ENCODE data around the gene MRPS31.

The MRPS31 gene

DNA sequence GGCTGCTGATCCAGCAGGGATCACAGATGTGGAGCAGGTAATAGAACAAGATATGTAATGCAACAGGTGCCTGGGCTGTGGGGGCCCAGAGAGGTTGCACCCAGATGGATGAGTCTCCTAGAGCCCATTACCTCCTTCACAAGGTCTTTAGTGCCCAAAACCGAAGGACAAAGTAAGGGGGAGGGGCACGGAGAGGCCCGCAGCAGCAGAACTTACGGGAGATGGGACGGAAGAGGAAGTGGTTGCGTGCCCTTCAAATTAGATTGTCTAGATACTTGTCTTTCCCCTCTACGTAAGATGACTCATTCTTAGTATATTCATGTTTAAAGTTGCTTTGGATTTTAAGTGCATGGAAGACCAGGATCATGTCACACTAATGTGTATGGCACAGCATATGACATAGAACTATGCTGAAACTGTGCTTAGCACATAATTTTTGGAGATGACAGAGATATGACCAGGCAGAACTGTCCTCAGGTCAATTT, 5.7 kb upstream of the MRPS31 start:
- no peaks in the 10 kb centered on the region for H3K9me3 ChIP-seq (replicated peaks; ENCODE audit: low read length)
- H3K27me3 ChIP-seq (ENCODE audit: control insufficient read depth, insufficient read depth, low read length), result no peaks in the 10 kb centered on the region
- no peak overlapping the region for H3K4me3 ChIP-seq (ENCODE audit: low read length)
- peak overlapping the region; percentile 69 for H3K4me2 ChIP-seq (ENCODE audit: low read length)
- peaks cover 10% of the 10 kb centered on the region for H3K4me1 ChIP-seq (ENCODE audit: control insufficient read depth, insufficient read depth, low read length)
- H3K9ac ChIP-seq (ENCODE audit: low read depth, low read length), result no peak overlapping the region
- H3K36me3 ChIP-seq (ENCODE audit: insufficient read depth, low read length), result no peaks in the 10 kb centered on the region

GRCh38 chr13:40776232-40776631, 5.2 kb upstream of the MRPS31 start:
- H3K9ac ChIP-seq (ENCODE audit: low read depth, low read length), result no peak overlapping the region
- no peaks in the 10 kb centered on the region for H3K36me3 ChIP-seq (ENCODE audit: insufficient read depth, low read length)
- no peak overlapping the region for H3K4me3 ChIP-seq (ENCODE audit: low read length)
- H3K4me2 ChIP-seq (ENCODE audit: low read length), result no peak overlapping the region
- H3K9me3 ChIP-seq (replicated peaks; ENCODE audit: low read length), result no peaks in the 10 kb centered on the region
- peaks cover 11% of the 10 kb centered on the region for H3K4me1 ChIP-seq (ENCODE audit: control insufficient read depth, insufficient read depth, low read length)
- no peaks in the 10 kb centered on the region for H3K27me3 ChIP-seq (ENCODE audit: control insufficient read depth, insufficient read depth, low read length)

DNA sequence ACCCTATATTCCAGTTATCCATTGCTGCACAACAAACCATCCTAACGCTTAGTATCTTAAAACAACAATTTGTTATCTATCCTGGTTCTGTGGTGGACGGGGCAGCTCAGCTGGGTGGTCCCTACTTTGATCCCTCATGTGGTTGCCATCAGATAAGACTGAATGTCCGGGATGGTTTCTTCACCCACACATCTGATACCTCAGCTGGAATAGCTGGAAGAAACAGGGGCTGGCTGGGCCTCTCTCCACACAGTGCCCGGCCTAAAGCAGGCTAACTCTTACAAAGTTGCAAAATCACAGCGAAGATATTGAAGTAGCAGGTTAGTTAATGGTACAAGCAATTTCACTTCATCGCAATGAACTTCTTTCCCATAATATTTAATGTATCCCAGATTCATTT, 3.7 kb upstream of the MRPS31 start:
- no peak overlapping the region for H3K9ac ChIP-seq (ENCODE audit: low read depth, low read length)
- H3K27me3 ChIP-seq (ENCODE audit: control insufficient read depth, insufficient read depth, low read length), result no peaks in the 10 kb centered on the region
- H3K36me3 ChIP-seq (ENCODE audit: insufficient read depth, low read length), result no peaks in the 10 kb centered on the region
- no peak overlapping the region for H3K4me2 ChIP-seq (ENCODE audit: low read length)
- H3K4me3 ChIP-seq (ENCODE audit: low read length), result no peak overlapping the region
- H3K9me3 ChIP-seq (replicated peaks; ENCODE audit: low read length), result no peaks in the 10 kb centered on the region
- H3K4me1 ChIP-seq (ENCODE audit: control insufficient read depth, insufficient read depth, low read length), result peaks cover 15% of the 10 kb centered on the region

- no peaks in the 10 kb centered on the region for H3K27me3 ChIP-seq (ENCODE audit: control insufficient read depth, insufficient read depth, low read length)
- H3K36me3 ChIP-seq (ENCODE audit: insufficient read depth, low read length), result no peaks in the 10 kb centered on the region
- peaks cover 15% of the 10 kb centered on the region for H3K4me1 ChIP-seq (ENCODE audit: control insufficient read depth, insufficient read depth, low read length)
- no peak overlapping the region for H3K9ac ChIP-seq (ENCODE audit: low read depth, low read length)
- no peaks in the 10 kb centered on the region for H3K9me3 ChIP-seq (replicated peaks; ENCODE audit: low read length)
- H3K4me2 ChIP-seq (ENCODE audit: low read length), result no peak overlapping the region
- H3K4me3 ChIP-seq (ENCODE audit: low read length), result no peak overlapping the region
These were observed 1.9 kb upstream of the MRPS31 start for GRCh38 chr13:40772765-40773473.

DNA sequence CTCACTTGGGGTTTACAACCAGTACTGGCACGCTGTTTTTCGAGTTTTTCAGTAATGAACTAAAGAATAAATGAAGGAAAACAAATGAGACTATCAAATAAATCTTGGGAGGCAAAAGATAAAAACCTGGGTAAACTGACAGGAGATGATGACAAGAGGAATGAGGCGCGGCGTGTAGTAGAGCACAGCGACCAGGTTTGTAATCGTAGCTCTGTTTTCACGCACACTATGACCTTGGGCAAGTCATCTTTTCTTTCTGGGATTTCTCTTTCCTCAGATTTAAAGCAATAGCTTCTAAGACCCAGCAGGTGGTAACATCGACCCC, 419 bp downstream of the MRPS31 start:
- Histone ChIP-seq H3K9ac (ENCODE audit: low read depth, low read length) (peak overlapping the region; percentile 89), H3K9me3 (replicated peaks; ENCODE audit: low read length) (no peaks in the 10 kb centered on the region), H3K4me3 (ENCODE audit: low read length) (peak overlapping the region; percentile 91), H3K4me2 (ENCODE audit: low read length) (peak overlapping the region; percentile 78), H3K27me3 (ENCODE audit: control insufficient read depth, insufficient read depth, low read length) (no peaks in the 10 kb centered on the region), H3K4me1 (ENCODE audit: control insufficient read depth, insufficient read depth, low read length) (peaks cover 7% of the 10 kb centered on the region), H3K36me3 (ENCODE audit: insufficient read depth, low read length) (no peaks in the 10 kb centered on the region)

DNA sequence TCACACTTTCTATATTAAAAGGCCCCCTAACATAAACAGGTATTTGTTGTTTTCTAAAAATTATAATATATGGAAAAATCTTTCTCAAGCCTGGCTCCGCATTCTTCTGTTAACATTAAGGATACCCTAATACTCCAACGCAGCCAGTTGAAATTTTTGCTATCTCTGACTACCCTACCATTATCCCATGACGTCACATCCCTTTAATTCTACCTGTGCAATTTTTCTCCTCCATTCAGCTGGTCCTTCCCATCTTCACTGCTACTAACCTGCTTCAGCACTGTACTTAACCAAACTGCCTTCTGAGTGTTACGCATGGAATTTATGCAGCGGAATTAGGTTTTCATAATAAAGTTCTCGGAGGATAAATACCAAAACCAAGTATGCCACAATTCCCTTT, 1.0 kb downstream of the MRPS31 start:
- peak overlapping the region; percentile 89 for H3K9ac ChIP-seq (ENCODE audit: low read depth, low read length)
- H3K4me3 ChIP-seq (ENCODE audit: low read length), result peak overlapping the region; percentile 91

DNA sequence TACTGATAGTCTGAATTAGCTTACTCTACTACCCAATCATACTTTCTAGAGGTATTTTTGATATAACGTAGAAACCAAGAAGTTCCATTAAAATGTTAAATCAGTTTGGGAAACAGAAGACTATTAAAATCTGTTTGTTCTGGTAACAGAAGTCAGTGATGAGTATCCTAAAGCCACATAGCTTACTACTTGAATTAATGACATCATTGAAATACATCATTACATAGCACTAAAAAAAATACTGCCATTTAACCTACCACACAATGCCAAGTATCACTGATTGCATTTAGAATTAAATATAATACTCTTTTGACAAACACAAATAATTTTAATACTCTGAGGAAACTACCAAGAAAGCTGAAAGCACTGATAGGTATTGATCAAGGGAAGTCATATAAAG, 5.4 kb downstream of the MRPS31 start:
- Histone ChIP-seq H3K4me3 (ENCODE audit: low read length) (no peak overlapping the region), H3K4me1 (ENCODE audit: control insufficient read depth, insufficient read depth, low read length) (peaks cover 4% of the 10 kb centered on the region), H3K4me2 (ENCODE audit: low read length) (no peak overlapping the region), H3K27me3 (ENCODE audit: control insufficient read depth, insufficient read depth, low read length) (no peaks in the 10 kb centered on the region), H3K9me3 (replicated peaks; ENCODE audit: low read length) (no peaks in the 10 kb centered on the region), H3K36me3 (ENCODE audit: insufficient read depth, low read length) (no peaks in the 10 kb centered on the region), H3K9ac (ENCODE audit: low read depth, low read length) (no peak overlapping the region)

More for the DNA sequence above, 1.0 kb downstream of the MRPS31 start:
- H3K9me3 ChIP-seq (replicated peaks; ENCODE audit: low read length), result no peaks in the 10 kb centered on the region
- H3K4me1 ChIP-seq (ENCODE audit: control insufficient read depth, insufficient read depth, low read length), result peaks cover 7% of the 10 kb centered on the region
- no peaks in the 10 kb centered on the region for H3K27me3 ChIP-seq (ENCODE audit: control insufficient read depth, insufficient read depth, low read length)
- H3K36me3 ChIP-seq (ENCODE audit: insufficient read depth, low read length), result no peaks in the 10 kb centered on the region
- H3K4me2 ChIP-seq (ENCODE audit: low read length), result peak overlapping the region; percentile 78

GRCh38 chr13:40764587-40765403, 6.2 kb downstream of the MRPS31 start:
- no peak overlapping the region for H3K4me2 ChIP-seq (ENCODE audit: low read length)
- H3K4me1 ChIP-seq (ENCODE audit: control insufficient read depth, insufficient read depth, low read length), result no peaks in the 10 kb centered on the region
- no peak overlapping the region for H3K9ac ChIP-seq (ENCODE audit: low read depth, low read length)
- no peak overlapping the region for H3K4me3 ChIP-seq (ENCODE audit: low read length)
- H3K9me3 ChIP-seq (replicated peaks; ENCODE audit: low read length), result no peaks in the 10 kb centered on the region
- H3K27me3 ChIP-seq (ENCODE audit: control insufficient read depth, insufficient read depth, low read length), result no peaks in the 10 kb centered on the region
- H3K36me3 ChIP-seq (ENCODE audit: insufficient read depth, low read length), result no peaks in the 10 kb centered on the region

DNA sequence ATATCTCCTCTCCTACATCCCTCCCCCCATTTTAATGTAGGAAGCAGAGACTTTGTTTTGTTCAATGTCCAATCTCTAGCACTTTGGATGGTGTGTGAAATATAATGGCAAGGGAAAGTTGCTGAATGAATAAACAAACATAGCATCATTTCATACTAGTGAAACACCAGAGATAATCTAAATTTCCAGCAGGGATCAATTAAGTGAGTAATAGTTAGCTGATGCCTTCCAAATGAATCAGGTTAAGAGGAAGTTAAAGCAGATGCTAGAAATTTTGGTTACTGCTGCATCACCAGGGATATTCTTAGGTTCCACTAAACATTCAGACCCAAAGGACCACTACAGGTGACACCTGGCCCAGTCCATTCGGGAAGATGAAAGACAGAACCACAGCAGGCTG, 8.1 kb downstream of the MRPS31 start:
- H3K4me1 ChIP-seq (ENCODE audit: control insufficient read depth, insufficient read depth, low read length), result no peaks in the 10 kb centered on the region
- no peaks in the 10 kb centered on the region for H3K27me3 ChIP-seq (ENCODE audit: control insufficient read depth, insufficient read depth, low read length)
- peaks cover 10% of the 10 kb centered on the region for H3K36me3 ChIP-seq (ENCODE audit: insufficient read depth, low read length)
- no peak overlapping the region for H3K9ac ChIP-seq (ENCODE audit: low read depth, low read length)
- H3K4me3 ChIP-seq (ENCODE audit: low read length), result no peak overlapping the region
- H3K9me3 ChIP-seq (replicated peaks; ENCODE audit: low read length), result no peaks in the 10 kb centered on the region
- no peak overlapping the region for H3K4me2 ChIP-seq (ENCODE audit: low read length)

DNA sequence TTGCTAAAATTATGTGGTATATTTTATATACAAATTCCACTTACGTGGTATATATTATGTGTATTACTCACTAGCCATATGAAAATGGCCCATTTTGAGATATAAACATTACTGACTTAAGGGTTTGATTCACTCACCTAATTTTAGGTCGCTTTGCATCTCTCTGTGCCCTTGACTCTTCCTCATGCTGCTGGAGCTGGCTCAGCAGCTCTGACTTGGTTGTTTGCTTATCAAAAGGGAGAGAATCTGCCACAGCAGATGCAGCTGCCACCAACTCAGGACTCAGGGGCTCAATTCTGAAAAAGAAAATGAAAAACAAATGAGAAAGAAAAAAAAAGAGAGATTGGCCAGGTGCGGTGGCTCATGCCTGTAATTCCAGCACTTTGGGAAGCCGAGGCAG, 12.2 kb downstream of the MRPS31 start:
- Histone ChIP-seq H3K27me3 (ENCODE audit: control insufficient read depth, insufficient read depth, low read length) (no peaks in the 10 kb centered on the region), H3K4me3 (ENCODE audit: low read length) (no peak overlapping the region), H3K4me1 (ENCODE audit: control insufficient read depth, insufficient read depth, low read length) (no peaks in the 10 kb centered on the region), H3K36me3 (ENCODE audit: insufficient read depth, low read length) (peaks cover 24% of the 10 kb centered on the region), H3K9me3 (replicated peaks; ENCODE audit: low read length) (no peaks in the 10 kb centered on the region), H3K4me2 (ENCODE audit: low read length) (no peak overlapping the region), H3K9ac (ENCODE audit: low read depth, low read length) (no peak overlapping the region)

GRCh38 chr13:40756042-40756441, 14.9 kb downstream of the MRPS31 start:
- H3K4me3 ChIP-seq (ENCODE audit: low read length), result no peak overlapping the region
- H3K4me1 ChIP-seq (ENCODE audit: control insufficient read depth, insufficient read depth, low read length), result no peaks in the 10 kb centered on the region
- H3K4me2 ChIP-seq (ENCODE audit: low read length), result no peak overlapping the region
- H3K9me3 ChIP-seq (replicated peaks; ENCODE audit: low read length), result no peaks in the 10 kb centered on the region
- H3K9ac ChIP-seq (ENCODE audit: low read depth, low read length), result no peak overlapping the region
- H3K27me3 ChIP-seq (ENCODE audit: control insufficient read depth, insufficient read depth, low read length), result no peaks in the 10 kb centered on the region
- H3K36me3 ChIP-seq (ENCODE audit: insufficient read depth, low read length), result peaks cover 32% of the 10 kb centered on the region

Data from skeletal muscle satellite cell (primary cell).